Loucy (cell line): Measurements from ENCODE around the gene SLC44A1.

ENCODE experiments used
- H2AFZ ChIP-seq: fragments of 200-600 bp; sonication (generic); 2 replicates; pipeline ENCODE4 v1.6.0; 2016; ENCODE audit warnings: antibody characterized with exemption, mild to moderate bottlenecking, low read length, moderate library complexity
- H3F3A ChIP-seq: fragments of 200-600 bp; 2 replicates; pipeline ENCODE4 v1.6.0; 2016; ENCODE audit warnings: antibody characterized with exemption, low read depth, mild to moderate bottlenecking
- H3K27me3 ChIP-seq: fragments of 200-600 bp; sonication (generic); 2 replicates; pipeline ENCODE4 v1.6.1; 2014; ENCODE audit warnings: low read length, mild to moderate bottlenecking; ENCODE audit not compliant: insufficient read depth, poor library complexity, severe bottlenecking
- H3K36me3 ChIP-seq: fragments of 200-600 bp; sonication (generic); 2 replicates; pipeline ENCODE4 v1.6.1; 2016; ENCODE audit warnings: low read length; ENCODE audit not compliant: insufficient read depth
- H3K4me1 ChIP-seq: fragments of 200-600 bp; sonication (generic); 2 replicates; pipeline ENCODE4 v1.5.1; 2014; ENCODE audit warnings: low read length, mild to moderate bottlenecking; ENCODE audit not compliant: insufficient read depth, poor library complexity, severe bottlenecking
- H3K4me2 ChIP-seq: fragments of 200-600 bp; sonication (generic); 2 replicates; pipeline ENCODE4 v1.6.0; 2014; ENCODE audit warnings: antibody characterized with exemption, low read length, low read depth, mild to moderate bottlenecking; ENCODE audit not compliant: poor library complexity, severe bottlenecking
- H3K4me3 ChIP-seq: fragments of 200-600 bp; sonication (generic); 2 replicates; pipeline ENCODE4 v1.5.1; 2014; ENCODE audit warnings: low read length, mild to moderate bottlenecking, mixed read lengths; ENCODE audit not compliant: poor library complexity, severe bottlenecking
- H3K79me2 ChIP-seq: fragments of 200-600 bp; sonication (generic); 2 replicates; pipeline ENCODE4 v1.6.1; 2014; ENCODE audit warnings: low read length; ENCODE audit not compliant: insufficient read depth
- H3K9ac ChIP-seq: fragments of 200-600 bp; sonication (generic); 2 replicates; pipeline ENCODE4 v1.6.0; 2014; ENCODE audit warnings: mild to moderate bottlenecking, low read depth, low read length, moderate library complexity; ENCODE audit not compliant: poor library complexity, severe bottlenecking
- H3K9me2 ChIP-seq: fragments of 200-600 bp; sonication (generic); replicated peaks from 2 replicates; pipeline ENCODE4 v1.6.1; 2016; ENCODE audit warnings: low read depth, low read length, mixed read lengths
- H3K9me3 ChIP-seq: fragments of 200-600 bp; sonication (generic); 2 replicates; pipeline ENCODE4 v1.6.1; 2014; ENCODE audit warnings: mild to moderate bottlenecking, antibody characterized with exemption, low read length, low read depth; ENCODE audit not compliant: insufficient read depth
- H4K20me1 ChIP-seq: fragments of 200-600 bp; sonication (generic); 2 replicates; pipeline ENCODE4 v1.6.0; 2014; ENCODE audit warnings: antibody characterized with exemption, low read length, mild to moderate bottlenecking; ENCODE audit not compliant: insufficient read depth, poor library complexity, severe bottlenecking
- EZH2phosphoT487 ChIP-seq: fragments of 200-600 bp; IDR thresholded peaks from 2 replicates; pipeline ENCODE4 v1.6.1; 2018; ENCODE audit warnings: antibody characterized with exemption, mild to moderate bottlenecking, moderate library complexity, borderline replicate concordance
- TF ChIP-seq, protein P1 (sequence below): fragments of 200-600 bp; sonication (generic); conservative IDR thresholded peaks from 2 replicates; pipeline ENCODE4 v1.5.1; 2014; ENCODE audit warnings: mild to moderate bottlenecking, antibody characterized with exemption, low read length

Gene SLC44A1

DNA sequence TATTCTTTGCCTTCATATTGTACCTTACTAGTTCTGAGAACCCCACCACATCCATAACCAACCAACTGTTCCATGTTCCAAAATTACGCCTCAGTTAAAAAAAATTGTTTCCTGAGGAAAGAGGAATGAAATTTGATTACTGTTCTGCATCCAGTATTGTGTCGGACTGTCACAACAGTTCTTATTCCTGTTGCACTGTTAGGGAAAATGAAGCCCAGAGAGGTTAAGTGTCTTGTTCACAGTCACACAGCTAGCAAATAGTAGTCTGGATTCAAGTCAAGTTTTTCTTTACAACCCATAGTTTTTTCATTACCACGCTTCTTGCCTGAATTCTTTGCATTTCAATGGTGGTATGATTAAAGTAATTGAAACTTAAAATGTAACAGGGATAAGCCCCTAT is 207.7 kb downstream of the SLC44A1 start:
- peak overlapping the region; percentile 17 for H3K4me2 ChIP-seq
- peaks cover 33% of the 10 kb centered on the region for H3K4me1 ChIP-seq
- H3K36me3 ChIP-seq, result no peaks in the 10 kb centered on the region
- no peak for TF ChIP-seq EZH2phosphoT487
- TF ChIP-seq, protein P1, sequence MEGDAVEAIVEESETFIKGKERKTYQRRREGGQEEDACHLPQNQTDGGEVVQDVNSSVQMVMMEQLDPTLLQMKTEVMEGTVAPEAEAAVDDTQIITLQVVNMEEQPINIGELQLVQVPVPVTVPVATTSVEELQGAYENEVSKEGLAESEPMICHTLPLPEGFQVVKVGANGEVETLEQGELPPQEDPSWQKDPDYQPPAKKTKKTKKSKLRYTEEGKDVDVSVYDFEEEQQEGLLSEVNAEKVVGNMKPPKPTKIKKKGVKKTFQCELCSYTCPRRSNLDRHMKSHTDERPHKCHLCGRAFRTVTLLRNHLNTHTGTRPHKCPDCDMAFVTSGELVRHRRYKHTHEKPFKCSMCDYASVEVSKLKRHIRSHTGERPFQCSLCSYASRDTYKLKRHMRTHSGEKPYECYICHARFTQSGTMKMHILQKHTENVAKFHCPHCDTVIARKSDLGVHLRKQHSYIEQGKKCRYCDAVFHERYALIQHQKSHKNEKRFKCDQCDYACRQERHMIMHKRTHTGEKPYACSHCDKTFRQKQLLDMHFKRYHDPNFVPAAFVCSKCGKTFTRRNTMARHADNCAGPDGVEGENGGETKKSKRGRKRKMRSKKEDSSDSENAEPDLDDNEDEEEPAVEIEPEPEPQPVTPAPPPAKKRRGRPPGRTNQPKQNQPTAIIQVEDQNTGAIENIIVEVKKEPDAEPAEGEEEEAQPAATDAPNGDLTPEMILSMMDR, result no peak
- no peak overlapping the region for H3K4me3 ChIP-seq
- H3K9ac ChIP-seq, result no peak overlapping the region
- no peaks in the 10 kb centered on the region for H4K20me1 ChIP-seq
- peaks cover 16% of the 10 kb centered on the region for H3K79me2 ChIP-seq
- H3K9me3 ChIP-seq, result peaks cover 1% of the 10 kb centered on the region; the same call in 1 of the 2 replicates
- no peak overlapping the region for H2AFZ ChIP-seq
- H3F3A ChIP-seq, result no peaks in the 10 kb centered on the region
- no peaks in the 10 kb centered on the region for H3K9me2 ChIP-seq
- H3K27me3 ChIP-seq, result no peaks in the 10 kb centered on the region

DNA sequence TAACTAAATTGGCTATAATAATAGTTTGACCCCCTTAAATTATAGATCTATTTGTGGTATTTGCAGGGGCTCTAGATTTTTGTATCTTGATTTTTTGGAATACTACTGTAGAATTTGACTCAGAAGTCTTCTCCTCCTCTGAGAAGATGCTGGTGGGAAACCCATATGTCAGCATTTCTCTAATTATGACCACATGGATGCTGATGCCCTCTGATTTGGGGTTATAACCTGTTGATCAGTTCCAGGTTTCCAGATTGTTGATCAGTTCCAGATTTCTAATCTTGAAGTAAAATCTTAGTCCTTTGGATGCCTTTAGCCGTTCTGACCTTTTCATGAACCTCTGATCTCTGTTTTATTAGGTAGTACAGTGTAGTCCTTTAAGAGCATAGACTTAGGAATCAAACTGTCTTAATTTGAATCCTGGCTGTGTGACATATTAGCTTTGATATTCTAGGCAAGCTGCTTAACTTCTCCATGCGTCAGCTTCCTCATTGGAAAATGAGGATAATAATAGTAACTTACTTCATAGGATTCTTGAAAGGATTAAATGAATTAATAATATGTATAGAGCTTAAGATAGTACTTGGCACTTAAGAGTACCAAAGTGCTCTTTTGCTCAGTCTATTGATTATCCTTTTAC is 211.5 kb downstream of the SLC44A1 start:
- Histone ChIP-seq H3K79me2 (peaks cover 12% of the 10 kb centered on the region; the same call in 1 of the 2 replicates), H3K4me1 (peaks cover 14% of the 10 kb centered on the region), H4K20me1 (no peaks in the 10 kb centered on the region), H3K27me3 (no peaks in the 10 kb centered on the region), H3K9me3 (peaks cover 13% of the 10 kb centered on the region; the same call in 1 of the 2 replicates), H3K36me3 (no peaks in the 10 kb centered on the region), H2AFZ (no peak overlapping the region), H3F3A (no peaks in the 10 kb centered on the region), H3K4me2 (no peak overlapping the region), H3K9me2 (no peaks in the 10 kb centered on the region), H3K9ac (no peak overlapping the region), H3K4me3 (no peak overlapping the region)
- TF ChIP-seq EZH2phosphoT487, result no peak
- TF ChIP-seq, protein P1, result no peak

DNA sequence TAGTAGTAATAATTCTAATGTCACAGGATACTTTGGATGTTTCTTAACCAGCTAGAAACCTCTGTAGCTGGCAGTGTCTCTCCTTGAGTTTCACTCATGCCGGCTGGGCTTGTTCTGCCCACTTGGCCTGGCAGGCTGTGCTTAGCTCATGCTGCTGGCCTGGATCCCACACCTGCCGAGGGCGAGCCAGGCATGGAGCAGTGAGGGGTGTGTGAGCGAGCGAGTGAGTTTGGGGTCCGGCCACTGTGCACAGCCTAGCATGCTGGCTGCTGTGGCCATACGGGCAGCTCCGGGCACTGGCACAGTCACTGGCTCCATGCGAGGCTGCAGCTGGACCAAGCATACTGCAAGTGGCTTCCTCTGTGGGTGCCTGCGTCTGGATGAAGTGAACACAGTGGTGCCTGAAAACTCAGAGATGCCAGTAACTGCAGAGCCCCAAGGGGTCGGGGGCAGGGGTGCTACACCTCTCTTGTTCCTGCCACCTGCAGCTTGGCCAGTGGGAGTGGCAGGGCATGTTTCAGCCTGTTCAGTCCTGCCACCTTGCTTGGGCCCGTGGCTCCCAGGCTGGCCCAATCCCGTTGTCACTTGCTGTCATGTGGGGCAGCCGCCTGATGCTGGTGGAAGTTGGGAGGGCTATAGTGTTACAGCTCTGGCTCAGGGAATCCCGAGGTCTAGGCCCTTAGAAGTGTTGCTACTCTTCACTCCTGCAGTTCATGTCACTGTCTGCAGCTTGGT is 213.3 kb downstream of the SLC44A1 start:
- TF ChIP-seq, protein P1, result no peak
- TF ChIP-seq EZH2phosphoT487, result no peak
- Histone ChIP-seq H3F3A (no peaks in the 10 kb centered on the region), H3K9me3 (peaks cover 13% of the 10 kb centered on the region; the same call in 1 of the 2 replicates), H3K9me2 (no peaks in the 10 kb centered on the region), H3K27me3 (no peaks in the 10 kb centered on the region), H3K79me2 (peaks cover 9% of the 10 kb centered on the region; the same call in 1 of the 2 replicates), H3K4me3 (no peak overlapping the region), H2AFZ (no peak overlapping the region), H4K20me1 (no peaks in the 10 kb centered on the region), H3K9ac (no peak overlapping the region), H3K4me1 (peaks cover 5% of the 10 kb centered on the region), H3K4me2 (no peak overlapping the region), H3K36me3 (no peaks in the 10 kb centered on the region)
